DMS53 (cell line): ENCODE data around the gene SCAF1.

Experiments used
- DNase-seq: peaks from one replicate; lab custom pipeline; 2025; lab: John Stamatoyannopoulos, UW

The SCAF1 gene

DNA sequence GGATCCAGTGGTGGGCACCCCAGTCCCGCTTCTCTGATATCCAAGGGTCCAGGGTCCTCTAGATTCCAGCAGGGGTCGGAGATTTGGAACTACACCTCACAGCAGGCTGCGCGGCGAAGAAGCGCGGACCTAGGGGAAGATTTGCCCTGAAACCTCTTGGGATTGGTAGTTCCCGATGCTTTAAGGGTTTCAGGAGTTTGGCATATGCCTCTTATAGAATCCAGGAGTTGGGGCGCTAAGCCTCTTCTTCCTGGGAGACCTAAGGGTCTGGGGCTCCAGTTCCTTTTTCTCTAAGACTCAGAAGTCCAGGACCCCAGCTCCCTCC lies 24.1 kb downstream of the SCAF1 start:
- peak; percentile 42 for DNase-seq

DNA sequence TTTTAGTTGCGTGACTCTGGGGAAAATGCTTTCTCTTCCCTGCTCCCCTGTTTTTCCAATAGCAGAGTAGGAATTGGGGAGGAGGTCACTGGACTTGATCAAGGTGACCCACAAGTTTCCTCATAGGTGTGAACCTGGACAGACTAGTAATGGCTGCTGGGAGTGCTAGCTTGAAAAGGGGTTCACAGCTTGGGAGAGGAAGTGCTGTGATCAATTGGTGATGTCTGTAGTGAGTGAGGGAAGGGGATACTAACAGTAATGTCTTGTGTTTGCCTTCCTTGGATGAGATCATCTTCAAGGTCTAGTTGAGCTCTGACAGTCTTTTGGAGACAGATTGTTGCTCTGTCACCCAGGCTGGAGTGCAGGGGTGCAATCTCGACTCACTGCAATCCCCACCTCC lies 25.5 kb downstream of the SCAF1 start:
- no peak for DNase-seq

DNA sequence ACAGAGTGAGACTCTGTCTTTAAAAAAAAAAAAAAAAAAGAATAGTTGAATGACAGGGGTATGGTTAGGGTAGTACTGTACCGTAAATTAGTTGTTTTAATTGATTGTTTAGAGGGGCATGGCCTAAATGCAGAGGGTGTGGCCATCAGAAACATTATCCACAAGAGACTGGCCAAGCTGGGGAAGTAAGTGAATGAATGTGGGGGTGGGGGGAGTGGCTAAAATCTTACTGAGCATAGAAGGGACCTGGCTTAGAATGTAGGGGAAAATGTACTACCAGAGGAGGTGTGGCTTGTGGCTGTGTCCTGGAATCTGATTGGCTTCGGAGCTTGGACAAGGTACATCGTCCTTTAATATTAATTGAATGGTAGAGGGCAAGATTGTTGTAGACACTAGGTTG lies 27.5 kb downstream of the SCAF1 start:
- DNase-seq: no peak

DNA sequence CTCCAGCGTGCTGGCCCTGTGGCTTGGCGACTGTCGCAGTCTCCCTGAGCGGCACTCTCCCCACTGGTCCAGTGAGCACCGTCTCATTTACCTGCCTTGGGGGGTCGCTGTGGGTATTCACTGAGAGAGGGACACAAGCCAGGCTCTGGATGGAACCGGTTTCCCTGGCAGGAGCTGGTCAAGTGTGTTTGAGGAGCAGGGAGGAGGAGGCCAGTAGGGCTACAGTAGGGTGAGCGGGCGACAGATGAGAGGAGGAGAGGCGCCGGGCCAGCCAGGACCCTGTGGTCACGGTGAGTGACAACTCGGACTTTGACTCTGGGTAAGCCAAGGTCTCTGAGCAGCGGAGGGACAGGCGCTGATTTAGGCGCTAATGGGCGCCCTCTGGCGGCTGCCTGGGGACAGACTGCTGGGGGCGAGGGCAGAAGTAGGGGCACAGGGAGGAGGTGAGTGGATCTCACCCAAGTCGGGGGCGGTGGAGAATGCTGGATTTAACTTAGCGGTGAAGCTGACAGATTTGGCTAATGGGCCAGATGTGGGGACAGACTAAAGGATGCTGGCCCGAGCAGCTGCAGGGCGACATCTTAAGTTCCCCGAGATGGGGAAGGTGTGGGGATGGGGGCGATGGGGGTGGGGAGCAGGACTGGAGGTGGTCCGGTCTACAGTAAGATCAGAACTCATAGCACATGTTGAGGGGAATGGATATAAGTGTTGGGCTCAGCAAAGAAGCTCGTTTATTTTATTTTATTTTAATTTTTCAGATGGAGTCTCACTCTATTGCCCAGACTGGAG lies 30.3 kb downstream of the SCAF1 start:
- peak; percentile 89 for DNase-seq

DNA sequence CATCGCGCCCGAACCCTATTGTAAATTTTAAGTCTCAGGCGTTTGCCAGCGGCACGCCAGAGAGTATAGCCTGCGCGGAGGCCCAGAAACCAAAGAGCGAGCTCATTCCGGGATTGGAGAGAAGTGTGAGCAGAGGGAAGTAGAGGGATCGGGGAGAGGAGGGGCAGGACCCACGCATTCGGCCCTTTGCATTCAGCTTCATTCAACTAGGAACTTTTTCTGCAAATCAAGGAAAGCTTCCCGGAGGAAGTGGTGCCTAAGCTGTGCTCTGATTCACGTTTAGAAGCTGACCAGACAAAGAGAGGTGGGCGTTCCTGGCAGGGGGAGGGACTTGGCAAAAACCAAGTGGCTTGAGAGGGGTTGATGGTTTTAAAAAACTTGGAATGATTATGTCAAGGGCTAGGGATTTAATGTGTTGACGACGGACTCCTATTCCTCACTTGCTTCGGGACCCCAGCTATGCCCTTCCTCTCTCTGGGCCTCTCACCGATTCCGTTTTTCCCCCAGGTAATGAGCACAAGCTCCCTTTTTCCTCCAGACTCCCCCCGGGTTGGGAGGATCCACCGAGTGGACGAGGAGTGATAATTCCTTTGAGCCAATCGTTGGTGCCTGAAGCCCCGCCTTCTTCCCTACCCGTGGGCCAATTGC lies 34.3 kb downstream of the SCAF1 start:
- peak; percentile 95 for DNase-seq

DNA sequence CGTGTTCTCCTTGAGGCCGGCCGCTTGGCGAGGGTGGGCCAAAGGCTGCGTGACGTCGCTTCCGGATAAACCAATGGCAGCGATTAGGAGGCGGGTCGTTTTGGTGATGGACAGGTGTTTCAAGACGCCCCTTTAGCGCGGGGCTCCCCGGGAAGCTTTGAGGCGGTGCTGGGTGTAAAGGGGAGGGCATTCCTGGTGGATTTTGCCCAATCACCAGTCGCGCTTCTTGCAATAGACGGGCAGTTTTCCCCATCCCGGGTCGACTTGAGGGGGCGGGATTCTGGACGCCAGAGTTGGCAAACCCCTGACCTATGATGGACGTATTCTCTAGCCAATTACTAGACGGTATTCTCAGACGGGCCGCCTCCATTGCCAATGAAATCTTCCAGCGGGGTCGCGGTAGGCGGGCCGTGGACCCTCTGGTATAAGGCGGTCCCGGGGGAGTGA lies 34.8 kb downstream of the SCAF1 start:
- peak; percentile 99 for DNase-seq

DNA sequence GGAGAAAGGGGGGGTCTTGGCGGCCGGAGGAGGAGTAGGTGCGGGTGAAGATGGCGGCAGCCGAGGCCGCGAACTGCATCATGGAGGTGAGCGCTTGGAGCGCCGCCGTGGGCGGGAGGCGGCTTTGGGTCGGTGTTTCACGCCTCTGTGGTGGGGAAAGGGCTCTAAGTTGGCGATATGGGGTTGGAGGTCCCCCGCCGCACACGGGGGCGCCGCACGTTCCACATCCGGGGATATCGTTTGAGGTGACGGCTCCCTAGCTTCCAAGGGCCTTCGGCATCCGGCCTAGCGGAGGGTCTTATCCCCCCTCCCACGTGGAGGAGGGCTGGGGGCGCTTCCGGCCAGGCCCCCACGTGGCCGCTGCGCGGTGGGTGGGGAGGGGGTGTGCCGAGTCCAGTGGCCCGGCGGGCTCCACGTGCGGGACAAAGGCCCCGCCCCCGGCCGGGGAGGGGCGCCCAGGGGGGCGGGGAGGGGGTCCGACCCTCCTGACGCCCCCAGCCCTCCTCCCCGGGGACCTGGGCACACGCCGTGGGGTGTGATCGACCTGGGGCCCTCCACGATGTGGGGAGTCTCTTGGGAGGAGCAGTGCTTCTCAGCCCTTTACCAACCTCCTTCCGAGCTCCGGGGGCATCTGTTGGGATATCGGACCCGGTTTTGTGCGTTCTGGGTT lies 35.4 kb downstream of the SCAF1 start, which contains the start of gene PRMT1:
TSS of gene PRMT1 (plus strand) at position 41 of the 670 bp plus-strand sequence. CDS start at position 51, 10 bp downstream.
- DNase-seq: peak; percentile 68

DNA sequence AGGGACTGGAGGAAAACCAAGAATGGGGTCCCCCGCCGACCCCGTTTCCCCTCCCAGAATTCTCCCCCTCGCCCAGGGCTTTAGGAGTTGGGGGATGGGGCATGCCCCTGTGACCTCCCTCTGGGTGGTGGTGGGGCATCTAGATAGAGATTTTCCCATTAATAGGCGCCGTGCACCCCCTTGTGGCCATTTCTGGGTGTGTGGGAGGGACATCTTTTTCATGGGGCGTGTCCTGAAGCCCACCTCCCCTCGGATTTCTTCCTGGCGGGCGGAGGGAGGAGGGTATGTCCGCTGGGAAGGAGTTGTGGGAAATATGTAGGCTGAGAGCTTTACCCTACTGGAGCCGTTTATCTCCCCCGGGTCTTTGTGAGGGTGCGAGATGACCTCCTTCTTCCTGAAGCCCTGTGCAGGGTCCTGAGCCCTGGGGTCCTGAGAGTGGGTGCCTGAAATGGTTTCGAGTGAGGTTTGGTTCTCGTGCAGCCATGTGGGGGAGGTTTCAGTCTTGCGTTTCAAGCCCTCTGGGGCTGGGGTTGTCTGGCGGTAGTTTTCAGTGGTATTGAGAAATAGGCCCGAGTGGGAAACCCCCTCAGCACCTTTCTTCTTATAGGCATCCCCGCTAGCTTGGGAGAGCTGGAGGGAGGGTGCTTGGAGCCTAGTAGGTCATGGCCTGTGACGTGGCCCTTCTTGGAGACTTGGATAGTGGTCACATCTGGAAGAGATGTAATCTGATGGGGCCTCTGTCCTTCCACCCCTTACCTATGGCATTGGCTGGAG lies 36.1 kb downstream of the SCAF1 start:
- DNase-seq: peak; percentile 73

DNA sequence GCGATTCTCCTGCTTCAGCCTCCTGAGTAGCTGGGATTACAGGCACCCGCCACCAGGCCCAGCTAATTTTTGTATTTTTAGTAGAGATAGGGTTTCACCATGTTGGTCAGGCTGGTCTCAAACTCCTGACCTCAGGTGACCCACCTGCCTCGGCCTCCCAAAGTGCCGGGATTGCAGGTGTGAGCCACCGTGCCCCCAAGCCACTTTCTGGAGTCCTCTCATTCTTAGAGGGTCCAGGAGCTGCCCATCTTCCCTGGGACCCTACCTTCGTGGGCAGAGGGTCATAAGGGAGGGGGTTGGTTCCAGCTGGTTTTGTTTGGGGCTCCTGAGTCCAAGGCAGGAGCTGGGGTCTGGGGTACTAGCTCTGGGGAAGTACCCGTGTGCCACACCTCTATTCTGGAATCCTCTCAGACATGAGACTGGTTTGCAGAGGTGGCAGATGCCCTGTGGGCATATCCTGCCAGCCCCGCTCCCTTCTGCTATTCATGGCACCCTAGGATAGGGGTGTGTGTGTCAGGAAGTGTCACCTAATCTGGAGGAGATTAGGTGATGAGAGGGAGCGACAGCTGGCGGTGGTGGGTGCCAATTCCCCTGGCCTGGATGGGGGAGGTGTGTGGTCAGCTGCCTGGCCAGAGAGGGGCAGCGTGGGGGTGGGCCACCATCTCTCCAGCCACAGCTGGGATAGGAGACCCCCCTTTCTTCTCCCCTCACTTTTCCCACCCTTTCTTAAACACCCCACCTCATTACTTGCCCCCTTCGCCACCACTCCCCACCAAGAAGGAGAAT lies 37.2 kb downstream of the SCAF1 start:
- DNase-seq: peak; percentile 52

DNA sequence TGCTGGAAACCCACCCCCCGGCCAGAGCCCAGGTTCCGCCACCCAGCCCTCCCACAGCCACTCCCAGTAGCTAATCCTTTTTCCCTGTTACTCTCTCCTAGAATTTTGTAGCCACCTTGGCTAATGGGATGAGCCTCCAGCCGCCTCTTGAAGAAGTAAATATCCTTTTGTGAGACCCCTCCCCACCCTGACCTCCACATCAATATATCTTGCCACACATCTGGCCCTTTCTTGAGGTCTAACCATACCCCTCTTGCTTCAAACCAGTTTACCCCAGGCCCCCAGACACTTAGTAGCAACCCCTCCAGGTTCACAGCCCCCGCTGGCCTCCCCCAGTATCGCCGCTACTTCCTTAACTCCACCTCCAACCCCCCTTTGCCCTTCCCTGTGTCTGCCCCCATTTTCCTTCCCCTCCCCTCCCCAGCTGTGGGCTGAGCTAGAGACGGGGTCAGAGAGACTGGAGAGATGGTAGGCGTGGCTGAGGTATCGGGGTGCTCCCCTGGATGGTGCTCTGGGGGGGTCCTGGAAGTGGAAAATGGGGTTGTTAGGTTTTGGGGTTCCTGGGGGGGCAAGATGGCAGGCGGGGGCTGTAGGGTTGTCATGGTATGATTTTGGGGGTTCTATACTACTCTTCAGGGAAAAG lies 37.9 kb downstream of the SCAF1 start:
- DNase-seq: no peak

DNA sequence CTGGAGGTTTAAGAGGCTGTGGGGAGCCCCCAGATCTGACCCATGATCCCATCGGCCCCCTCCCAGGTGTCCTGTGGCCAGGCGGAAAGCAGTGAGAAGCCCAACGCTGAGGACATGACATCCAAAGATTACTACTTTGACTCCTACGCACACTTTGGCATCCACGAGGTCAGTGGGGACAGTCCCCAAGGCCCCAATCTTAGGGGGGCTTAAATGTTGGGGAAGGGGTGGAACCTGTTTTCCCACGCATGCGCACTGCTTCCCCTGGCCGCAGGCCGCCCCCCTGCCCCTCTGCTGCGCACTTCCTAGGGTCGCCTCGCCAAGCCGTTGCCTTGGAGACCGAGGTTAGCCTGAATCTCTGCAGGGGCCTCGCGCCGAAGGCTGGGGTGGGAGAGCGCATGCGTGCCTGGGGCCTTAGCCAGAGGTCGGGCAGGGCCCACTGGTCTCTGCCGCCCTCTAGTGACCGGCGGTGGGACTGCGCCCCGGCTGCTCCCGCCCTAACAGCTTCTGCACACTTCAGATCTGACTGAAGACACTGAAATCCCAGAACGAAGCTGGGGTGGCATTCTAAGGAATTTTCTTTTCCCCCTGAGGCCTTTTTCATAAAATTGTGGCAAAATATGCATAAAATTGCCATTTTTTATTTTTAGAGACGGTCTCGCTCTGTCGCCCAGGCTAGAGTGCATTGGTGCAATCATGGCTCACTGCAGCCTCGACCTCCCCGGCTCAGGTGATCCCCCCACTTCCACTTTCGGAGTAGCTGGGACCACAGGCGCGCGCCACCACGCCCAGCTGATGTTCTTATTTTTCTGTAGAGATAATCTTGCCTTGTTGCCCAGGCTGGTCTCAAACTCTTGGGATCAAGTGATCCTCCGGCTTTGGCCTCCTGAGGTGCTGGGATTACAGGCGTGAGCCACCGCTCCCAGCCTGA lies 38.7 kb downstream of the SCAF1 start:
- peak; percentile 86 for DNase-seq

DNA sequence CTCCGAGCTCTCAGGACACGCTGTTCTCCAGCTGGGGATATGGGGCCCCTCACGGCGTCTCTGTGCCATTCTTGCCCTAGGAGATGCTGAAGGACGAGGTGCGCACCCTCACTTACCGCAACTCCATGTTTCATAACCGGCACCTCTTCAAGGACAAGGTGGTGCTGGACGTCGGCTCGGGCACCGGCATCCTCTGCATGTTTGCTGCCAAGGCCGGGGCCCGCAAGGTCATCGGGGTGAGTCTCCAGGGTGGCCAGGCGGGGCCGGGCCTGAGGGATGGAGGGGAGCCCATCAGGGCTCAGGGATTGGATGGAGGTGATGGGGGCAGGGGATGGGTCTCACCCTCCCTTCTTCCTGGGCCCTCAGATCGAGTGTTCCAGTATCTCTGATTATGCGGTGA lies 39.8 kb downstream of the SCAF1 start:
- no peak for DNase-seq

DNA sequence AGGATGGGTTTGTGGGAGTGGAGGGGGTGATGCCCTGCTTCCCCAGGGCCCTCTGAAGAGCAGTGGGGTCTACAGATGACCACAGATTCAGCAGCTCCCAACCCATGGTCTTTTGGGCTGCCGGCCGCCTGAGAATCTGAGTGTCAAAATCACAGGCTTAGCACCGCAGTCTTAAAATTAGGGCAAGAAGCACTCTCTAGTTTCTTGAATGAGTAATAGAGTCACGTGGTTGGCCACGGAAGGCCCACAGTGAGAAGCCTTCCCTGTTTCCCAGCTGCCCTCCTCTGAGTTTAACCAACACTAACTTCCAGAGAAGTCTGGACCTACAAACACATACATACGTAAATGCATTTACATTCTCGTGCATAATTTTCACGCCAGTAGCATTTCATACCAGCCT lies 40.3 kb downstream of the SCAF1 start:
- DNase-seq: no peak

DNA sequence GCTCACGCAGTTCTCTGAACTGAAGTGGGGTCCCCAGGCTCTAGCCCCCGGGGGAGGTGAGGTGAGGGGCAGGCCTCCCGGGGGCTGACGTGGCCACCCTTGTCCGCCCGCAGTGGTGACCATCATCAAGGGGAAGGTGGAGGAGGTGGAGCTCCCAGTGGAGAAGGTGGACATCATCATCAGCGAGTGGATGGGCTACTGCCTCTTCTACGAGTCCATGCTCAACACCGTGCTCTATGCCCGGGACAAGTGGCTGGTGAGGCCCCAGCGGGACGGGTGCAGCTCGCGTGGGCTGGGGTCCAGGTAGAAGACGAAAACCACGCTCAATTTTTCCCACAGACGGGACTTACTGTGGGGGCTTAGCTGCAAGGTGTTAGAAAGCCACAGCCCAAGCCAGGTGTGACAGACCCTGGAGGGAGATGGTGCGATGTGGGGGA lies 41.8 kb downstream of the SCAF1 start:
- no peak for DNase-seq

DNA sequence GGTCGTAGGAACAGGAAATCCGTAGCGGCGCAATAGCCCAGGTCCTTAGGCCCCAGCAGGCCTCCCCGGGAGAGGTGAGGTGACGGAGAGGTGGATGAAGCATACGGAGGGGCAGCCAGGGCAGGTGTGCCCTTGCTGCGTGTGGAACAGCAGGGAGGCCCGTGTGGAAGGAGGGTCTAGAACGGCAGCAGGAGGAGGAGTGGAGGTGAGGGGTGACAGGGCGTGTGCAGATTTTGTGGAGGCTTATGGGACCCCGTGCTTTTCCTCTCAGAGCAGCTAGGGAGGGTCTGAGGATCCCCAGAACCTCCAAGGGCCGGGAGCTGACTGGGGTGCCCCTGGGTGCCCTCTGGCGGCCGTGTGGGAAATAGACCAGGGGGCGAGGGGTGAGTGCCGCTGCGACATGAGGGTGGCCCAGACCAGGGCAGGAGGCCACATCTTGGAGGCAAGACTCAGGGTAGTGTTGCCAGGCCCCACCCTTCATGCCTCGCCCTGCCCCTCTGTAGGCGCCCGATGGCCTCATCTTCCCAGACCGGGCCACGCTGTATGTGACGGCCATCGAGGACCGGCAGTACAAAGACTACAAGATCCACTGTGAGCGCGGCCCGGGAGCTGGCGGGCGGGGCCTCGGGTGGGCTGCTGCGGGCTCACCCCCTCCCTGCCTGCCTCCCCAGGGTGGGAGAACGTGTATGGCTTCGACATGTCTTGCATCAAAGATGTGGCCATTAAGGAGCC lies 42.4 kb downstream of the SCAF1 start:
- DNase-seq: peak; percentile 34

DNA sequence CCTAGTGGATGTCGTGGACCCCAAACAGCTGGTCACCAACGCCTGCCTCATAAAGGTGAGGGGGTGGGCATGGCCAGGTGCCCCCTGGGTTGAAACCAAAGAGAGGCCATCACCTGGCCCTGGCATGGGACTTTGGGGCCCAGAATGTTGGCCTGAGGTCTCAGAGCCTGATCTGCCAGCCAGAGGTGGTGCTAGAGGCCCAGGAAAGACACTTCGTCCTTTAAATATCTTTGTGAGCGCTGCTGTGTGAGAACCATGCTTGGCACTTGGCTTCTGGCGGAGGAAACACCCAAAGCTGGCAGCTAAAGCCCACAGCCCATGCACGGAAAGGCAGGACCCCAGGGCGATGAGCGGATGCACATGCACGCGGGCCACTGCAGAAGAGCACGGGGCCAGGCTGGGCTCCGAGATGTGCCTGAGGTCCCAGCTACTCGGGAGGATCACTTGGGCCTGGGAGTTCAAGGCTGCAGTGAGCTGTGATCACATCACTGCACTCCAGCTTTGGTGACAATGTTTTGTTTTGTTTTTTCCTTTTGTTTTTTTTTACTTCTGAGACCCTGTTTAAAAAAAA lies 43.1 kb downstream of the SCAF1 start:
- DNase-seq: no peak

DNA sequence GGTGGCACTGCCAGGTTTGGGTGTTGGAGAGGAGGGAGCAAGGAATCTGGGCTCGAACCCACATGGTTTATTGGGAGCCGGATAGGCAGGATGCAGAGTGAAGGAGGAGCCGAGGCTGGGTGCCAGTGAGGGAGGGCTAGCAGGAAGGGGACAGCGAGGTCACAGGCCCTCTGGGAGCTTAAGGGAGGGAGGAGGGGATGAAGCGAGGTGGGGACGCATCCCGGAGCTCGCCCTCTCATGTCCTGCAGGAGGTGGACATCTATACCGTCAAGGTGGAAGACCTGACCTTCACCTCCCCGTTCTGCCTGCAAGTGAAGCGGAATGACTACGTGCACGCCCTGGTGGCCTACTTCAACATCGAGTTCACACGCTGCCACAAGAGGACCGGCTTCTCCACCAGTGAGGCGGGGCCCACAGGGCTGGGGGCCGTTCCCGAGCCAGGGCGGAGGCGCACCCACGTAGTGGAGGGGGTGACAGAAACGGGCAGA lies 43.9 kb downstream of the SCAF1 start:
- no peak for DNase-seq

DNA sequence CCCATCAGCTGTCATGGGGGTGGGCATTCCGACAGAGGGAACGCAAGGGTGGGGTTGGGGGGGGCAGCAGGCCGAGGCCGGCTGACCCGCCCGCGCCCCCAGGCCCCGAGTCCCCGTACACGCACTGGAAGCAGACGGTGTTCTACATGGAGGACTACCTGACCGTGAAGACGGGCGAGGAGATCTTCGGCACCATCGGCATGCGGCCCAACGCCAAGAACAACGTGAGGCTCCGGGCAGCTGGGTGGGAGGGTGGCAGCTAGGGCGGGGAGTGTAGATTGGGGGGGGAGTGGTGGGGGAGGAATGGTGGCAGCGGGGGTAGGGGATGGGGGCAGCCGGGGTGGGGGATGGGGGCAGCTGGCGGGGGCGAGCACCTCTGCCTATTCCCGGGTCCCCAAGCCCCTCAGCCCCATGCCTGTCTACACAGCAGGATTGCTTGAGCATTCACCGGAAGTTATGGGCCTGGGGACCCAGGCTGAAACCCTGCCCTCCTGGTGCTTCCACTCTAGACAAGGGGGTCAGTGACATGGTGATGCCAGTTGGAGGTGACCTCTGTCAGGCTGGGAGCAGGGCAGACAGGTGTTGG lies 44.6 kb downstream of the SCAF1 start:
- DNase-seq: no peak
